A673 (cell line): ENCODE data around the gene SERPINA5. TPM values are rescaled to one million over a fixed set of nuclear protein-coding genes. Genes with fewer than 3 reads are reported as not detected.

Experiments
- BruUV-seq: library from RNA; stranded (reverse); fragments of 400-500 nt; replicated peaks from 2 replicates; lab custom pipeline; 2021; lab: Mats Ljungman, UMichigan
- CTCF ChIA-PET: fragments of 300-600 bp; sonication (Branson Sonifier 250); formaldehyde crosslinking; loops from one replicate; lab custom pipeline; 2022; ENCODE audit warnings: antibody characterized with exemption; lab: Charles Lee
- POLR2A ChIA-PET: fragments of 300-600 bp; sonication (Branson Sonifier 250); formaldehyde crosslinking; loops from one replicate; lab custom pipeline; 2022; ENCODE audit warnings: antibody characterized with exemption; ENCODE audit not compliant: low non-redundant PET; lab: Charles Lee
- DNase-seq: peaks from one replicate; pipeline ENCODE4 v3.0.0-alpha.2; 2015; ENCODE audit warnings: low spot score
- H3K27ac ChIP-seq: fragments of 200-600 bp; sonication (generic); 2 replicates; pipeline ENCODE4 v1.5.1; 2016; ENCODE audit warnings: mixed run types, low read depth, mild to moderate bottlenecking, mixed read lengths, antibody characterized with exemption, low read length; ENCODE audit not compliant: poor library complexity, severe bottlenecking
- H3K27me3 ChIP-seq: fragments of 200-600 bp; sonication (generic); replicated peaks from 2 replicates; pipeline ENCODE4 v1.6.1; 2017; ENCODE audit warnings: mixed run types, low read depth, mild to moderate bottlenecking, mixed read lengths, antibody characterized with exemption, low read length; ENCODE audit not compliant: insufficient read depth, poor library complexity
- H3K36me3 ChIP-seq: fragments of 200-600 bp; sonication (generic); 2 replicates; pipeline ENCODE4 v1.6.1; 2016; ENCODE audit warnings: mixed run types, mild to moderate bottlenecking, mixed read lengths, antibody characterized with exemption, low read length; ENCODE audit not compliant: insufficient read depth, poor library complexity, severe bottlenecking
- H3K4me1 ChIP-seq: fragments of 200-600 bp; sonication (generic); 2 replicates; pipeline ENCODE4 v1.6.1; 2017; ENCODE audit warnings: mixed run types, mild to moderate bottlenecking, mixed read lengths, antibody characterized with exemption, low read length; ENCODE audit not compliant: insufficient read depth, poor library complexity, severe bottlenecking
- H3K4me3 ChIP-seq: fragments of 200-600 bp; sonication (generic); 2 replicates; pipeline ENCODE4 v1.5.1; 2016; ENCODE audit warnings: low read depth, mixed run types, mild to moderate bottlenecking, mixed read lengths, low read length; ENCODE audit not compliant: poor library complexity, severe bottlenecking
- H3K9me3 ChIP-seq: fragments of 200-600 bp; sonication (generic); 2 replicates; pipeline ENCODE4 v1.6.1; 2016; ENCODE audit warnings: mixed run types, low read depth, mild to moderate bottlenecking, mixed read lengths, antibody characterized with exemption, low read length; ENCODE audit not compliant: poor library complexity, severe bottlenecking
- EZH2 ChIP-seq: fragments of 200-600 bp; sonication (generic); IDR thresholded peaks from 2 replicates; pipeline ENCODE4 v1.6.1; 2017; ENCODE audit warnings: borderline replicate concordance, low read depth, mild to moderate bottlenecking, mixed read lengths, antibody characterized with exemption, low read length; ENCODE audit not compliant: poor library complexity, severe bottlenecking
- intact Hi-C: fragments of 100-400 bp; cut with micrococcal nuclease; formaldehyde crosslinking; loops from one replicate; pipeline ENCODE4 v1.10.0; 2022; ENCODE audit not compliant: unreplicated experiment
- total RNA-seq: library from RNA; stranded (reverse); gene quantifications from 2 replicates; pipeline ENCODE4 v1.2.3, GENCODE V29; 2021
- TF ChIP-seq, protein P1 (sequence below): fragments of 300-800, 200-600 bp; sonication (generic); conservative IDR thresholded peaks from 2 replicates; pipeline ENCODE4 v1.5.1; 2017; ENCODE audit warnings: low read depth, mild to moderate bottlenecking, antibody characterized with exemption, low read length, moderate library complexity, mixed read lengths

SERPINA5 gene
- total RNA-seq, 1 experiment from 2014 or later, result not detected

DNA sequence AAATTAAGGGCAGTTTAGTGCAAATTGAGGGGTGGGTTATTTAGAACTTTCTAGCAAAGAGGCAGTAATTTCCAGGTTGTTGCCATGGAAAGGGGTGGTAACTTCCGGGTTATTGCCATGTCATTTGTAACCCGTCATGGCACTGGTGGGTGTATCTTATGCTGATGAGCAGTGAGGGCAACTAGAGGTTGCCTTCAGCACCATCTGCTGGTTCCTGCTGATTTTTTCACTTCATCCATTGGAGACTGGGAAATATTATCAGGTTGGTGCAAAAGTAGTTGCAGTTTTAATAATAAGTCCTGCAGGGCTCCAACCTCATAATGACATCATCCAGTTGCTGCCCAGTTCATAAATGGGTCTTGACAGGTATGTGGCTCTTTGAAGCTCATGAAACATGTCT, 44.4 kb upstream of the SERPINA5 start:
- intact Hi-C loops, result no loop called here
- H3K9me3 ChIP-seq, result no peaks in the 10 kb centered on the region

DNA sequence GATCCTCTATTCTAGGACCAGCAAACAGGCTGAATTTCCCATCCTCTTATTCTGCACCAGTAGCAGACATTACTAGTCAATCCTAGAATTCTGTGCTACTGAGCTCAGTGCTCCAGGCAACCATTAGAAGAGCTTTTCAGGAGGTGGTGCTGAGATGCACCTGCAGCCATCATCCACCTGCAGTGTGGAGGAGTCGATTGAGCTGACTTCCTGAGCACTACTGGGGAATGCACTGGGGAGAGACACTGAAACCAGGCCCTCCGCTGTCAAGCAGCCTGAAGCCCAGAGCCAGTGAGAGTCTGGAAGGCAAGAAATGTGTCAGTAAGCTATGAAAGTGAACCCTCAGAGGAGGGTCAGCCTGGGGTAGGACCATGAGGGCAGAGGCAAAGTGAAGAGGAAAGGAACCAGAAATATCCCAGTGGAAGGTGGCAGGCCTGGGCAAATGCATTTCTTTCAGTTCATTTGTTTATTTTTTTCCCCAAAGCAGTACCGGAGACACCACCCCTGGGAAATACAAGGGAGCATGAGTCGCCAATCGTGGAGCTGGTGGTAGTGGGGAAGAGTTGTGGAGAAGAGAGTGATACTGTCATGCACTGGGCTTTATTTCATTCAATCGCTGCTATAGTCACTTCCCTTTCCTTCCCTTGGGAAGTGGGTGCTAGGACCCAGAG, 43.0 kb upstream of the SERPINA5 start:
- ChIA-PET POLR2A (no interaction called here), CTCF (no interaction called here)
- intact Hi-C loops, result no loop called here

More for the DNA sequence above, 44.4 kb upstream of the SERPINA5 start:
- Histone ChIP-seq H3K36me3 (no peaks in the 10 kb centered on the region), H3K4me1 (no peaks in the 10 kb centered on the region), H3K4me3 (no peak overlapping the region), H3K27me3 (peaks cover 6% of the 10 kb centered on the region), H3K27ac (no peak overlapping the region)
- CTCF ChIA-PET, result no interaction called here
- TF ChIP-seq EZH2, result no peak
- TF ChIP-seq, protein P1, sequence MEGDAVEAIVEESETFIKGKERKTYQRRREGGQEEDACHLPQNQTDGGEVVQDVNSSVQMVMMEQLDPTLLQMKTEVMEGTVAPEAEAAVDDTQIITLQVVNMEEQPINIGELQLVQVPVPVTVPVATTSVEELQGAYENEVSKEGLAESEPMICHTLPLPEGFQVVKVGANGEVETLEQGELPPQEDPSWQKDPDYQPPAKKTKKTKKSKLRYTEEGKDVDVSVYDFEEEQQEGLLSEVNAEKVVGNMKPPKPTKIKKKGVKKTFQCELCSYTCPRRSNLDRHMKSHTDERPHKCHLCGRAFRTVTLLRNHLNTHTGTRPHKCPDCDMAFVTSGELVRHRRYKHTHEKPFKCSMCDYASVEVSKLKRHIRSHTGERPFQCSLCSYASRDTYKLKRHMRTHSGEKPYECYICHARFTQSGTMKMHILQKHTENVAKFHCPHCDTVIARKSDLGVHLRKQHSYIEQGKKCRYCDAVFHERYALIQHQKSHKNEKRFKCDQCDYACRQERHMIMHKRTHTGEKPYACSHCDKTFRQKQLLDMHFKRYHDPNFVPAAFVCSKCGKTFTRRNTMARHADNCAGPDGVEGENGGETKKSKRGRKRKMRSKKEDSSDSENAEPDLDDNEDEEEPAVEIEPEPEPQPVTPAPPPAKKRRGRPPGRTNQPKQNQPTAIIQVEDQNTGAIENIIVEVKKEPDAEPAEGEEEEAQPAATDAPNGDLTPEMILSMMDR, result peak; percentile 30; the same call in 1 of the 2 replicates
- no TSS peak for BruUV-seq
- POLR2A ChIA-PET, result no interaction called here
- peak; percentile 44 for DNase-seq

DNA sequence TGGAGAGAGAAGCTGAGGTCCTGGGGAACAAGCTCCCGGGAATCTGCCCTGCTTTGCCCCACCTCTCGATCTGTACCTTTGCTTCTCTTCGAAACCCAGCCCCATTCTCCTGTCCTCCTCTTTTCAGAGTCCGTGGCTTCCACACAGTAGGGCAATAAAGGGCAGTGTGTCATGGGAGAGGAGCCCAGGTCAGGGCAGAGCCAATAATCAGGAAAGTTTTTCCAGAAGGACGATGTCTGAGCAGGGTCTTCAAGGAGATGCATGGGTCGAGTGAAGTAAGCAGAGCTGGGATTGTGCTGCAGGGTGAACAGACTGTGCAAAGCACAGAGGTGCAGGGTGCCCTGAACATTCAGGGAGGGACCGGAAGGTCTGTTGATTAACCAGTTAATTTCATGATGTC, 42.0 kb upstream of the SERPINA5 start:
- Histone ChIP-seq H3K36me3 (no peaks in the 10 kb centered on the region), H3K27ac (no peak overlapping the region), H3K4me3 (no peak overlapping the region), H3K27me3 (no peaks in the 10 kb centered on the region), H3K9me3 (no peaks in the 10 kb centered on the region), H3K4me1 (no peaks in the 10 kb centered on the region)
- no peak for DNase-seq
- intact Hi-C loops, result no loop called here
- POLR2A ChIA-PET, result interaction anchor here (0.6 kb wide), 1 partner anchor 12 kb away, joined by 4 read pairs; no protein-coding TSS in a partner anchor
- TF ChIP-seq, protein P1, result no peak
- TF ChIP-seq EZH2, result no peak
- no TSS peak for BruUV-seq
- CTCF ChIA-PET, result interaction anchor here (0.9 kb wide), 1 partner anchor 53 kb away, joined by 3 read pairs; no protein-coding TSS in a partner anchor

More for the DNA sequence above, 43.0 kb upstream of the SERPINA5 start:
- H3K27me3 ChIP-seq, result no peaks in the 10 kb centered on the region
- no peaks in the 10 kb centered on the region for H3K36me3 ChIP-seq
- H3K4me3 ChIP-seq, result no peak overlapping the region
- no peak overlapping the region for H3K27ac ChIP-seq
- no peak for DNase-seq
- no peak for TF ChIP-seq EZH2
- TF ChIP-seq, protein P1, result no peak
- H3K9me3 ChIP-seq, result no peaks in the 10 kb centered on the region
- no peaks in the 10 kb centered on the region for H3K4me1 ChIP-seq
- no TSS peak for BruUV-seq
